SK-N-SH (cell line): ENCODE data around the gene TMEM254. TPM values are rescaled to one million over a fixed set of nuclear protein-coding genes. Genes with fewer than 3 reads are reported as not detected.

Source experiments
- CTCF ChIA-PET: fragments of 300-600, 350-600 bp; formaldehyde crosslinking; extraction: SDS; loops from one replicate; lab custom pipeline; 2021; lab: Yijun Ruan, JAX
- POLR2A ChIA-PET: fragments of 350-600 bp; sonication (Branson Sonifier 250); formaldehyde crosslinking; extraction: SDS; loops from one replicate; lab custom pipeline; 2020; ENCODE audit warnings: antibody characterized with exemption, inconsistent platforms; lab: Yijun Ruan, JAX
- DNase-seq: peaks from one replicate; pipeline ENCODE4 v3.0.0; 2012
- H2AFZ ChIP-seq: fragments of 200-600 bp; sonication (generic); 2 replicates; pipeline ENCODE4 v1.8.1; 2016; ENCODE audit warnings: antibody characterized with exemption, mild to moderate bottlenecking, low read depth
- H3F3A ChIP-seq: fragments of 200-600 bp; sonication (generic); replicated peaks from 2 replicates; pipeline ENCODE3; 2016; ENCODE audit warnings: antibody characterized with exemption, mild to moderate bottlenecking; ENCODE audit not compliant: insufficient read depth
- H3K27ac ChIP-seq, 2 experiments: fragments of 200-500 bp in 1 of 2; fragments of 200-600 bp in 1 of 2; sonication (Bioruptor generic) in 1 of 2; sonication (generic), shearing (Covaris generic) in 1 of 2; 2 replicates each; pipeline versions ENCODE4 v1.5.1 to v1.6.1; 2014 to 2016; ENCODE audit warnings: low read depth in 2 of 2, inconsistent platforms in 1 of 2, low read length in 1 of 2, mild to moderate bottlenecking in 1 of 2, mixed read lengths in 1 of 2
- H3K27me3 ChIP-seq: fragments of 200-600 bp; sonication (generic), shearing (Covaris generic); 2 replicates; pipeline ENCODE4 v1.6.1; 2016; ENCODE audit warnings: mixed run types; ENCODE audit not compliant: insufficient read depth
- H3K36me3 ChIP-seq, 2 experiments: fragments of 200-500 bp in 1 of 2; fragments of 200-600 bp in 1 of 2; sonication (Bioruptor generic) in 1 of 2; sonication (generic) in 1 of 2; replicated peaks in 1 of 2; 2 replicates each; pipeline versions ENCODE3 to v1.5.1; 2014 to 2016; ENCODE audit warnings: low read length in 1 of 2, mild to moderate bottlenecking in 1 of 2; ENCODE audit not compliant: insufficient read depth in 2 of 2, control insufficient read depth in 1 of 2
- H3K4me1 ChIP-seq, 2 experiments: fragments of 200-500 bp in 1 of 2; fragments of 200-600 bp in 1 of 2; sonication (Bioruptor generic) in 1 of 2; sonication (generic), shearing (Covaris generic) in 1 of 2; 2 replicates each; pipeline versions ENCODE4 v1.5.1 to v1.6.1; 2014 to 2016; ENCODE audit warnings: low read depth in 1 of 2, low read length in 1 of 2, mixed run types in 1 of 2; ENCODE audit not compliant: insufficient read depth in 2 of 2, control insufficient read depth in 1 of 2
- H3K4me2 ChIP-seq: fragments of 200-600 bp; sonication (generic), shearing (Covaris generic); 2 replicates; pipeline ENCODE4 v1.6.1; 2017; ENCODE audit warnings: mixed run types
- H3K4me3 ChIP-seq, 2 experiments: fragments of 200-500 bp in 1 of 2; fragments of 200-600 bp in 1 of 2; sonication (Bioruptor generic) in 1 of 2; sonication (generic), shearing (Covaris generic) in 1 of 2; 2 replicates each; pipeline versions ENCODE4 v1.5.1 to v1.8.1; 2014 to 2016; ENCODE audit warnings: low read depth in 2 of 2, inconsistent platforms in 1 of 2, low read length in 1 of 2, mild to moderate bottlenecking in 1 of 2, mixed read lengths in 1 of 2, moderate library complexity in 1 of 2
- H3K79me2 ChIP-seq: fragments of 200-600 bp; sonication (generic); 2 replicates; pipeline ENCODE4 v1.8.1; 2017; ENCODE audit warnings: mild to moderate bottlenecking; ENCODE audit not compliant: insufficient read depth
- H3K9ac ChIP-seq: fragments of 200-600 bp; sonication (generic); 2 replicates; pipeline ENCODE4 v1.6.1; 2017; ENCODE audit warnings: mixed run types
- H3K9me2 ChIP-seq: fragments of 200-600 bp; sonication (generic); 2 replicates; pipeline ENCODE4 v1.6.1; 2017; ENCODE audit warnings: mixed run types
- H3K9me3 ChIP-seq: fragments of 200-600 bp; sonication (generic); 2 replicates; pipeline ENCODE4 v1.6.1; 2017; ENCODE audit warnings: mixed run types, mild to moderate bottlenecking, moderate library complexity
- H4K20me1 ChIP-seq: fragments of 200-600 bp; sonication (generic); 2 replicates; pipeline ENCODE4 v1.6.1; 2017; ENCODE audit warnings: mild to moderate bottlenecking, mixed run types; ENCODE audit not compliant: insufficient read depth
- CHD2 ChIP-seq: fragments of 150-350 bp; IDR thresholded peaks from 2 replicates; pipeline ENCODE4 v1.6.1; 2018; ENCODE audit warnings: low read length; ENCODE audit not compliant: partially characterized antibody
- FOSL2 ChIP-seq: IDR thresholded peaks from 2 replicates; pipeline ENCODE4 v1.4.0; 2012; ENCODE audit warnings: low read depth, mild to moderate bottlenecking, moderate library complexity, borderline replicate concordance
- FOXM1 ChIP-seq: IDR thresholded peaks from 2 replicates; pipeline ENCODE4 v1.4.0; 2012; ENCODE audit warnings: low read depth, mild to moderate bottlenecking
- GATA2 ChIP-seq: sonication (generic); formaldehyde crosslinking; IDR thresholded peaks from 2 replicates; pipeline ENCODE4 v1.5.0; 2020; ENCODE audit warnings: mild to moderate bottlenecking, missing genetic modification reagents
- MEF2A ChIP-seq: IDR thresholded peaks from 2 replicates; pipeline ENCODE4 v1.4.0; 2012; ENCODE audit warnings: low read depth, borderline replicate concordance
- NFIC ChIP-seq: IDR thresholded peaks from 2 replicates; pipeline ENCODE4 v1.4.0; 2012; ENCODE audit warnings: borderline replicate concordance
- NRF1 ChIP-seq: IDR thresholded peaks from 2 replicates; pipeline ENCODE4 v1.6.1; 2012; ENCODE audit warnings: low read depth, mild to moderate bottlenecking, low read length
- RAD21 ChIP-seq: IDR thresholded peaks from 2 replicates; pipeline ENCODE4 v1.6.1; 2012; ENCODE audit warnings: mild to moderate bottlenecking, low read length
- RFX5 ChIP-seq: IDR thresholded peaks from 2 replicates; pipeline ENCODE4 v1.6.1; 2012; ENCODE audit warnings: mild to moderate bottlenecking, improper control_type of control experiment, low read length
- SIN3A ChIP-seq: IDR thresholded peaks from 2 replicates; pipeline ENCODE4 v1.6.1; 2012; ENCODE audit warnings: low read depth, mild to moderate bottlenecking, low read length, moderate library complexity, borderline replicate concordance
- SMC3 ChIP-seq: IDR thresholded peaks from 2 replicates; pipeline ENCODE4 v1.6.1; 2012; ENCODE audit warnings: low read depth, low read length, improper control_type of control experiment
- TAF1 ChIP-seq: IDR thresholded peaks from 2 replicates; pipeline ENCODE4 v1.6.1; 2012; ENCODE audit warnings: low read depth, mild to moderate bottlenecking, low read length, moderate library complexity, borderline replicate concordance
- TCF12 ChIP-seq: IDR thresholded peaks from 2 replicates; pipeline ENCODE4 v1.4.0; 2012
- TEAD4 ChIP-seq: IDR thresholded peaks from 2 replicates; pipeline ENCODE4 v1.4.0; 2012; ENCODE audit warnings: mild to moderate bottlenecking, borderline replicate concordance; ENCODE audit not compliant: insufficient read depth
- WGBS: methylation state at CpG from one replicate; pipeline ENCODE4 v1.1.6; 2017; ENCODE audit warnings: low lambda C conversion rate; 5-methylcytosine and 5-hydroxymethylcytosine counted together
- polyA plus RNA-seq, 3 experiments: library from polyadenylated mRNA; depleted of rRNA; stranded (reverse); fragments of >200 nt; gene quantifications; 2 replicates each; pipeline ENCODE4 v1.2.3, GENCODE V29; 2012
- TF ChIP-seq, protein P1 (sequence below): IDR thresholded peaks from 2 replicates; pipeline ENCODE4 v1.4.0; 2012; ENCODE audit warnings: low read depth, borderline replicate concordance
- TF ChIP-seq, protein P2 (sequence below): IDR thresholded peaks from 2 replicates; pipeline ENCODE4 v1.4.0; 2012; ENCODE audit warnings: low read depth
- TF ChIP-seq, protein P3 (sequence below): IDR thresholded peaks from 2 replicates; pipeline ENCODE4 v1.4.0; 2012; ENCODE audit warnings: low read depth, borderline replicate concordance

The TMEM254 gene
- polyA plus RNA-seq, 1 of the 3 experiments (the other 2 are of a cell fraction), result 20.5 TPM

DNA sequence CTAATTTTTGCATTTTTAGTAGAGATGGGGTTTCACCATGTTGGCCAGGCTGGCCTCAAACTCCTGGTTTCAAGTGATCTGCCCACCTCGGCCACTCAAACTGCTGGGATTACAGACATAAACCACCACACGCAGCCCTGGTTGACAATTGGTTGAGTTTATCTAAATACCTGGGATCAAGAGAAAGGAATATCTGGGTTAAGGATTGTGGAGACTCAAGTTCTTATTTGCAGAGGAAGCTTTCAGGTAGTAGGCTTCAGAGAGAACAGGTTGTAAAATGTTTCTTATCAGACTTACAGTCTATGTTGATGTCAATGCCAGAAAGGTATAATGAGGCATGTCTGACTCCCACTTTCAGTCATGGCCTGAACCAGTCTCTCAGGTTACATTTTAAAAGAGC is 5.9 kb upstream of the TMEM254 start:
- H3K4me1 ChIP-seq, result no peaks in the 10 kb centered on the region
- no peaks in the 10 kb centered on the region for H3K9me2 ChIP-seq
- H3K27me3 ChIP-seq, result no peaks in the 10 kb centered on the region; the same call in 1 of the 2 replicates
- no peaks in the 10 kb centered on the region for H4K20me1 ChIP-seq
- H3K79me2 ChIP-seq, result no peaks in the 10 kb centered on the region
- CTCF ChIA-PET, result no interaction called here
- no peak overlapping the region for H2AFZ ChIP-seq
- POLR2A ChIA-PET, result no interaction called here
- no peak overlapping the region for H3K4me2 ChIP-seq
- H3K36me3 ChIP-seq, result no peaks in the 10 kb centered on the region
- TF ChIP-seq RAD21, result no peak
- TF ChIP-seq, protein P1, sequence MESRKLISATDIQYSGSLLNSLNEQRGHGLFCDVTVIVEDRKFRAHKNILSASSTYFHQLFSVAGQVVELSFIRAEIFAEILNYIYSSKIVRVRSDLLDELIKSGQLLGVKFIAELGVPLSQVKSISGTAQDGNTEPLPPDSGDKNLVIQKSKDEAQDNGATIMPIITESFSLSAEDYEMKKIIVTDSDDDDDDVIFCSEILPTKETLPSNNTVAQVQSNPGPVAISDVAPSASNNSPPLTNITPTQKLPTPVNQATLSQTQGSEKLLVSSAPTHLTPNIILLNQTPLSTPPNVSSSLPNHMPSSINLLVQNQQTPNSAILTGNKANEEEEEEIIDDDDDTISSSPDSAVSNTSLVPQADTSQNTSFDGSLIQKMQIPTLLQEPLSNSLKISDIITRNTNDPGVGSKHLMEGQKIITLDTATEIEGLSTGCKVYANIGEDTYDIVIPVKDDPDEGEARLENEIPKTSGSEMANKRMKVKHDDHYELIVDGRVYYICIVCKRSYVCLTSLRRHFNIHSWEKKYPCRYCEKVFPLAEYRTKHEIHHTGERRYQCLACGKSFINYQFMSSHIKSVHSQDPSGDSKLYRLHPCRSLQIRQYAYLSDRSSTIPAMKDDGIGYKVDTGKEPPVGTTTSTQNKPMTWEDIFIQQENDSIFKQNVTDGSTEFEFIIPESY, result no peak
- no peak for TF ChIP-seq SIN3A
- TF ChIP-seq NFIC, result no peak
- no peak for TF ChIP-seq FOXM1
- no peak for TF ChIP-seq RFX5
- TF ChIP-seq, protein P2, sequence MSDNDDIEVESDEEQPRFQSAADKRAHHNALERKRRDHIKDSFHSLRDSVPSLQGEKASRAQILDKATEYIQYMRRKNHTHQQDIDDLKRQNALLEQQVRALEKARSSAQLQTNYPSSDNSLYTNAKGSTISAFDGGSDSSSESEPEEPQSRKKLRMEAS, result no peak
- TF ChIP-seq, protein P3, sequence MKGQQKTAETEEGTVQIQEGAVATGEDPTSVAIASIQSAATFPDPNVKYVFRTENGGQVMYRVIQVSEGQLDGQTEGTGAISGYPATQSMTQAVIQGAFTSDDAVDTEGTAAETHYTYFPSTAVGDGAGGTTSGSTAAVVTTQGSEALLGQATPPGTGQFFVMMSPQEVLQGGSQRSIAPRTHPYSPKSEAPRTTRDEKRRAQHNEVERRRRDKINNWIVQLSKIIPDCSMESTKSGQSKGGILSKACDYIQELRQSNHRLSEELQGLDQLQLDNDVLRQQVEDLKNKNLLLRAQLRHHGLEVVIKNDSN, result no peak
- no peak for TF ChIP-seq MEF2A
- TF ChIP-seq CHD2, result no peak
- TF ChIP-seq TCF12, result no peak
- TF ChIP-seq, all 33 proteins: peak for 0
- Histone ChIP-seq H3K4me3 (no peak overlapping the region), H3F3A (no peaks in the 10 kb centered on the region), H3K9me3 (0 out of 2 replicates have a peak, but pooled peaks cover 4% of the 10 kb centered on the region), H3K9ac (no peak overlapping the region), H3K27ac (no peak overlapping the region)
- 88% methylated on average over 2 of the region's 2 CpGs for WGBS
- DNase-seq, result no peak

DNA sequence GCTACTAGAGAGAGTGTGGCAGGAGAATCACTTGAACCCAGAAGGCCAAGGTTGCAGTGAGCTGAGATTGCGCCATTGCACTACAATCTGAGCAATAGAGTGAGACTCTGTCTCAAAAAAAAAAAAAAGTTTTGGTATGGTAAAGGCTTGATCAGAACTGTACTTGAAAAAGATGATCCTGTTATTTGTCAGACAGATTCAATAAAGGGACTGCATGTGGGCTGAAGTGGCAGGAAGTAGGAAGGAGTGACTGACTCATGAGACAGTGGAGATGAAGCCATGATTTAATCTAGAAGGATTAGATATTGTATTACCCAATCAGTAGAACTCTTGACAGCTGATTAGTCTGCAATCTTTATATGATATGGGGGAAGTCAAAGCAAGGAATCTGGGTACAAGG is 2.7 kb upstream of the TMEM254 start:
- ChIA-PET POLR2A (no interaction called here), CTCF (no interaction called here)
- DNase-seq, result no peak
- Histone ChIP-seq H2AFZ (no peak overlapping the region), H3K27ac (no peak overlapping the region), H3K9ac (no peak overlapping the region), H3K9me2 (no peaks in the 10 kb centered on the region), H3K4me3 (no peak overlapping the region), H3K36me3 (no peaks in the 10 kb centered on the region), H4K20me1 (no peaks in the 10 kb centered on the region), H3K9me3 (no peaks in the 10 kb centered on the region), H3K4me2 (no peak overlapping the region), H3K79me2 (0 out of 2 replicates have a peak, but pooled peaks cover 8% of the 10 kb centered on the region), H3K27me3 (no peaks in the 10 kb centered on the region), H3F3A (peaks cover 6% of the 10 kb centered on the region), H3K4me1 (no peaks in the 10 kb centered on the region; a peak in 1 of 4 replicates)
- 89% methylated on average over 1 of the region's 1 CpG for WGBS
- TF ChIP-seq CHD2 (no peak), TCF12 (no peak), NRF1 (no peak), TAF1 (no peak), SIN3A (no peak), RFX5 (no peak), GATA2 (CRISPR knock-in tag) (no peak), SMC3 (no peak), FOSL2 (no peak), TEAD4 (no peak)
- TF ChIP-seq, protein P1, result no peak
